T follicular helper cell (primary cell): ENCODE data around the gene PTPN3.

Experiments used
- DNase-seq: peaks from one replicate; pipeline ENCODE4 v3.0.0-alpha.2; 2020; ENCODE audit warnings: low read depth

Gene PTPN3

DNA sequence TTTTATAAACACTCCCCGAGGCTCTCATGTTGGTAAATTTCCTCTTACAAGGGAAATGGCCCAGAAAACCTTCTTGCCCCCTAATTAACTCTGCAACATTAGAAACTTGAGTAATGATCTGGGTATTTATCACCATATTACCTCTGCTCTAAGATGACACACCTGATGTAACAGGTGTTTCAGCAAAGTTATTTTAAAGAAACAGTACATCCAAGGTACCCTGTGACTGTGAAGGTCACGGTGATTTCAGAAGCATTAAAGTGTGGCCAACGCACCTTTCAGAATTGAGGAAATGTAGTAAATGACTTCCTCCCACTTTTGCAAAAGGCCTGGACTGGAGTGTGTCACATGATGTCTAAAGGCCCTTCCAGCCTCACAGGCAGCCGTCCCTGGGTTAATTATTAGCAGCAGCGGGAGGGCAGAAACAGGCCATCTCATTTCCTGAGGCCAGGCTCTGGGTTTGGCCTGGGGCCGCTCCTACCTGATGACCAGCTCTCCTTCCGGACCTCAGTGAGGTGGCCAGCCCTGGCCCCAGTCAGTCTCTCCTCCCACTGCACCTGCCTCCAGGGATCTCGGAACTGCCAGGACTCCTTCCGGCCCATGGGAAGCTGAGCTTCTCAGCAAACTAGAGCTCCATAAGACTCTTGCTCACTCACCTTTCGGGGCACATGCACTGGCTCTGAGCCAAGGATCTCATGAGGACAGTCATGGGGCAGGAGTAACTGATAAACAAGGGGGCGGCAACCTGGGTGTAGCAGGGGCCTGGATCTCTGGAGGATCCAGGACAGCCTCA lies 20.7 kb downstream of the PTPN3 start:
- no peak for DNase-seq

DNA sequence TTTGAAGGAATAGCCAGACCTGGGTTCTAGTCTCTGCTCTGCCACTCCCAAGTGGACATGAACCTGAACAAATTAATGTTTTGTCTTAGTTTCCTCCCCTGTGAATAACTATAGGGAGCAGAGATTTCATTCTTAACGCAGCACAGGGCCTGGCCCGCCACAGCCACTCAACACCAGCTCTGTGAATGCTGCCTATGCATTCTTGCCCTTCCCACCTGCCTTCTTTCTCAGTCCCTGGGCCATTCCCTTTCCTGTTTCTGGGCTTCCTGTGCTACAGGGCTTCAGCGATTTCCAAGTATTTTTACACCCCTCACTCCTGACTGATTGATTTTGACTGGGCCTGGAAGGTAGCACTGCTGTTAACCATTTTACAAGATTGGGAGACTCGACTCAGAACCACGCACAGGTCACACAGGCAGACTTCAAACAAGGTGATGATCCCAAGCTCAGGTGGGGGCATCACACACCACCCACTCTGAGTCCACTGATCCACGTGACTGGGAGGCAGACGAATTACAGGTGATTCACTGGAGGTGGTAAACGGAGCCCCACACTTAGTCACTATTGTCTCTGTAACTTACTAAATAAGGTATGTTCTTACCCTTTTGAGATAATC lies 21.4 kb downstream of the PTPN3 start:
- no peak for DNase-seq

DNA sequence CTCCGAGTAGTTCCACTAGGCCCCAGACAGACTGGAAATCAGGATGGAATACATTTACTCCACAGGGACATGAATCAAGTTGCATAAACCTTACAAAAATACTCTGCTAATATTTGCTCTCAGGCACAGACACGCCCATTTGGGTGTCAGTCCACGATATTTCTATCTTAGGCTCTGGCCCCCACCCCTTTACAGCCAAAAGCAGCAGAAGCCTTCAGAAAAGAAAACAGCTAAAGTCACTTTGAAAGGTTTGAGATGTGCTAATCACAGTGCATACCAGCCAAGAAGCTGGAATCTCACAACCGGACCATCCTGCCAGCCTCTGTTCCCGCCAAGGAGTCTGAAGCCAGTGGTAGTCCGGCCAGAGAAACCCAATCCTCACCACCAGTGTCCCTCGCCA lies 22.6 kb downstream of the PTPN3 start:
- no peak for DNase-seq

DNA sequence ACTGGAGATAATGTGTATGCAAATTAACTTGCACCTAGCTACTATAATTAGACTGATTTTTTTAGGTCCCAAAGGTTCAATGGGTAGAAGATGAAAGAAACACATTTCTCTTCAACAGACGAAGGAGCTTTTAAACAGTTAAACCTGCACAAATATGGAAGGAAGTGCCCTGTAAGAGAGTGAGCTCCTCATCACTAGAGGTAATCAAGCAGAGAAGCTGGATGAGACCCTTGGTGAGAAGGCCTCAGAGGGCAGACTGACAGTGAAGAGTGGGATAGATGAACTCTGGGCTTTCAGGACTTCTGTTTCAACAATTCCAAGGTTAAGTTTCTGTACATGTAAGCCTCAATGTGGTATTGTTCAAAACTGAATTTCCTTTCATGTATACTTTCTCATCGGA lies 23.2 kb downstream of the PTPN3 start:
- DNase-seq: no peak

DNA sequence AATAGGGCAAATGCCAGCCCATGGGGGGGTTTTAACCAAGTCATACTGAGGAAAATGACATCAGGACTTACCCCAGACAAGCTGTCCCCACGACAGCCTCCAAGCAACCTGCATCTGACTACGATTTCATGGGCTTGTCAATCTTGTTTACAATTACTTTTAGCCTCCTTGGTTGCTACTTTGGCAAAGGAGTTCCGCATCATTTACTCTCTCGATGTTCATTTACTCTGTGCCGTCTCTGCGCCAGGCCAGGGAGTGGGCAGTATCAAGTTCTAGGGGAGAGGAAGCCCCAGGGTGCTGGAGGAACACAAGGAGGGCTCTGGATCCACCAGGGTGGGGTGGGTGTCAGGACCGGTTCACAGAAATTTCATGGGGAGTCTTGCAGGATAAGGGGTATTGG lies 23.9 kb downstream of the PTPN3 start:
- DNase-seq: no peak

DNA sequence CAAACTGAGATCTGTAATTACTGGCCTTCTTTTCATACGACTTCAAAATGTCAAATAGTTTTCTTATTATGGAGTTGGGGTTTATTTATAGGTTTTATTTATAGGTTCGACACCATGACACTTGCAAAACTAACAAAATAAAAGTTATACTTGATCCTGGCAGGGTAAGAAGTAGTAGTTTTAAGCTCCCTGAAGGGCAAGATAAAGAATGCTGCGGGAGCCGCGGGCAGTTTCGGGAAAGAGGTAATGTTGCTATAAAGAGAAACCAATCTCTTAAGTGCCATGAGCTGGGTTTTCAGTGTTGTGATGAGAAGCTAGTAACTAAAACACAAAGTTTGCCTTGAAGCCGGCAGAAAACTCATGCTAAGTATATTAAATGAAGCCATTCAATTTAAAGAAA lies 24.8 kb downstream of the PTPN3 start:
- DNase-seq: no peak

DNA sequence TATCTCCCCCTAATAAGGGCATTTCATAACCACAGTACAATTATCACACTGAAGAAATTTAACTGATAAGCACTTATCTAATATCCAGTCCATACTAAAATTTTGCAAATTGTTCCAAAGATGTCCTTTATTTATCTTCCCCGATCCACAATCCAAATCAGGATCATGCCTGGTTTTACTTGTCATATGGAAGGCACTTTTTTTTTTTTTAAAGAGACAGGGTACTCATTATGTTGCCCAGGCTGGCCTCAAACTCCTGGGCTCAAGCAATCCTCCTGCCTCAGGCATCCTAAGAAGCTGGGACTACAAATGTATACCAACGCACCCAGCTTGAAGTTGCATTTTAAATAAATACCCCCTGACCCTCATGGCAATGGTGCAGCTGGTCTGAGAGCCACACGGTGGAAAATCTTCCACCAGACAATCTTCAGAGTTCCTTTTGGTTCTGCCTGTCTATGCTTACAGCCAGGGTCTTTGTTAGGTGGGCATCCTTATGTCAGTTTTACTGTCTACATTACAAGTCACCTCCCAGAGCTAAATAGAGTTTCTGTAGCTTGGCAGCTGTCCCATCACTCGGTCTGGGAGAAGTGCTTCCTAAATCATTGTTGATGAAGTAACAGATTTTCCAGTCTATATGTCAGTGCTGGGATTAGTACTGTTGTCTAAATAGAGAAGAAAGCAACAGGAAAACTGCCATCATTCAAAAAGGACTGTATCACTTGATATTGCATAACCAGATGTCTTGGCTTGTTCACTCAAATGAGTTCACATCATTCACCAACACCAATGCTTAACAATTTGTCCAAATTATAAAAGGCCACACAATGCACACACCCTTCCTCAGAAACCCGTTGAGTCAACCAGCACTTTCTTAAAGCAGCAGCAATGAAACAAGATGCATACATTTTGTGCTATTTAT lies 26.4 kb downstream of the PTPN3 start:
- no peak for DNase-seq

DNA sequence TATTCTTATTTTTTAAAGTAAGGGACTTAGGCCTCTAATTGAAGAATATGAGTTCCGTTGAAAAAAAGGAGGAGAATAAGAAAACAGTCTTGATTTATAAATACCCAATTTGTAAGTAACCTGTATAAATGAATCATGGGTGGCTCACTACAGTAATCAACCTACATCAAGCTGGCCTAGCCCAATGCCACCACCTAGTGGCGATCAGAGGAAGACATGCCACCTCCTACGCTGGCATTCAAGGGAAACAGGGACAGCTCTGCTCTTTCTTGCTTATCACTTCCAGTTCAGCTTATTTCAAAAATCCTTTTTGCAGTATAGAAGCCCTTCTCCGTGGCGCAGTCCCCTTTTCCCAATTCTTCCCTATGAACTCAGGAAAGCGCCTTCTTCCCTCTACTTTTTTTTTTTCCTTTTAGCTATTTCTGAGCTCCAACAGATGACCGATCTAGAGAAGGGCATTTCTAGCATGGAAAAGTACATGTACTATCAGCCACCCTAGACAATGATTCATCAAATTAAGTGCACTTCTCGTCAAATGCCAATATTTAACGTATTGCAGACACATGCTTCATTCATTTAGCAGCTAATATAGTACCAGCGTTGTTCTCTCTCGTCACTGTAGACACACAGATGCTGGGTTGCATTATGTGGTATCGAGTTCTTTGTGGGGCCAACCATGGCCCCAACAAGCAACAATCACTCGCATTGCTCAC lies 28.3 kb downstream of the PTPN3 start:
- DNase-seq: peak; percentile 21

DNA sequence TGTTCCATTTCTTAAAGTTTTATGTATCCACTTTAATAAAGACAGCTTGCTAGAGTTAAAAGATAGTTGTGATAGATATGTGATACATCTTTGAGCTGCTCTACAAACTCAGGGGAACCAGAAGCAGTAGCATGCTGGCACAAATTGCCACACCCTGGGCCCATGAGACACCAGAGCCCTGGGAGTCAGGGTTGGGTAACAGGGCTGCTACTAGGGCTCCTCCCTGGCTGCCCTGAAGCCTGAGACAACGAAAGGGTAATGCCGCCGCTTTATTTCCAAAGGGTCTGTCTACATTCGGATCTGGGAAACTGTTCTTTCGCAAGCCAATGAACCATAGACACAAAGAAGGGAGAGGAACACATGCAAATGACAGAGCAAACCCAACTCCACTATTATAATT lies 29.2 kb downstream of the PTPN3 start:
- no peak for DNase-seq

DNA sequence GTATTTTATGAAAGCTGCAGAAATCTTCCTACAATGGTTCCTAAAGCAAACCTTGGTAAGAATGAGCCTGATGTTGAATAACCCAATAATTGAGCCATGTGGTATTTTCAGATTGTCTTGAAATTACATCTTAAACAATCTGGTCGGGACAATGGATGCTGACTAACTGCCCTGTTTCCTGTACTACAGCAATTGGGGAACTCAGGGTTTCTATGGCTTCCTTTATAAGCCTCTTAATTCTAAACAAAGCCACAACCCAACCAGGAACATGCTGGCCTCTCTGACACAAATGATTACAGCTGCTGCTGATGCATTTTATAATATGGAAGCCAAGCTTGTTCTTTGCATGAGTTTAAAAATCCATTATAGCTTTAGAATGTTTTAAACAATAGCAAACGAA lies 30.2 kb downstream of the PTPN3 start:
- no peak for DNase-seq

DNA sequence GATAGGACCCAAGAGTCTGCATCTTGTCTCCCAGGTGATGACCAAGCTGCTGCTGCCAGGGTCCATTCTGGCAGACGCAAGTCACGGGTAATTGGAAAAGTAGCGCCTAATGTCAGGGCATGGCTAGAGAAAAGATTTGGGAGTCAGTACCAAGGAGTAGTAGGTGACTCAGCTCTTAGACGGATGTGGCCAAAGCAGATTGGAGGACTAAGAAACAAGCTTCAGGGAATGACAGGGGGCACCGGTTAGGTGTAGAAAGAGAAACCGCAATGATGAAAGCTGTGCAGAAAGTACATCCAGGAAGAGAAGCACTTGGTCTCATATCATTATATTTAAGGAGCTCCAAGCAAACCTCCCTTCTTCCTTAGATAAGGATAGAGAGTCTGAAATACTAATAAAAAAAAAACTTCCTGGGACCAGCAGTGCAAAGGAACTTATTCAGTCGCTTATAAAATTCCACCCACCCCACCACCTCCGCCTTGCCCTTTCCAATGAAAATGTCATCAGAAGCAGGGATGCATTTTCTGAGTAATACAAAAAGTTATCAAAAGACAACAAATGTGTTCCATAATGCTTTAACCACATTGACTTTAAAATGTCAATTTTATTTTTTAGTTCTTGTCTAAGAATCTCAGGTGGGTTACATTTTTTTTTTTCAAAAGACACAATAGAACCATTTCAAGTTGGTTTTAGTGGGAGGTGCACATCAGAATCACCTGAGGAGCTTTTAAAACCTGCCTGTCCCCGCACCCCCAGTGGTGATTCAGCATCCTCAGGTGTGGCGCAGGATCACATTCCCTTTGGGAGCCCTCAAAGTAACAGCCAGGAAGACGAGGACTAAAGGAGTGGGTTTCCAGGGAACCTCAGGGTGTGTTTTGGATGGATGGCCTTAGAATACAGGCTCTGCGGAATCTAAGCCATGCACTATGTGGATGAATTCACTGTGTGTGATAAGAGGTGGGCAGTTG lies 31.2 kb downstream of the PTPN3 start:
- DNase-seq: no peak

DNA sequence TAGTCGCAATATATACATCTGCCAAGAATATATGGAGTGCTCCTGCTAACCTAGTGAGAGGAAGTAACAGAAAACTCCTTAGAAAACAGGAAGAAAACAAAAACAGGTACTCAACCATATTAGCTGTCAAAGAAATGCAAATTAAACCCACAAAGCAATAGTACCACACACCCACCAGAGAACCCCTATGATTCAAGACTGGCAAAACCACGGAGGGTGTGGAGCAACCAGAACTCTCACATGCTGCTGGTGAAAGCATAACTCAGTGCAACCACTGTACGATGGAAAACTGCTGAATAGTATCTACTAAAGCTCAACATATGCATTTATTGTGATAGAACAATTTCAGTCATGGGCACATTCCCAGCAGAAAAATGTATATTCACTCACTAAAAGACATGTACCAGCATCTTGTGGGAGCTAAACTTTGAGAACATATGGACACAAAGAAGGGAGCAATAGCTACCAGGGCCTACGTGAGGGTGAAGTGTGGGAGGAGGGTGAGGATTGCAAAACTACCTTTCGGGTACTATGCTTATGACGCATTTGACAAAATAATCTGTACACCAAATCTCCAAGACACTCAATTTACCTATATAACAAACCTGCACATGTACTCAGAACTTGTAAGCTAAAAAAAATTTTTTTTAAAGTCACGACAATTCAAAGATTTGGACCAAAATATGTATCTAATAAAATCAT lies 34.0 kb downstream of the PTPN3 start:
- no peak for DNase-seq

DNA sequence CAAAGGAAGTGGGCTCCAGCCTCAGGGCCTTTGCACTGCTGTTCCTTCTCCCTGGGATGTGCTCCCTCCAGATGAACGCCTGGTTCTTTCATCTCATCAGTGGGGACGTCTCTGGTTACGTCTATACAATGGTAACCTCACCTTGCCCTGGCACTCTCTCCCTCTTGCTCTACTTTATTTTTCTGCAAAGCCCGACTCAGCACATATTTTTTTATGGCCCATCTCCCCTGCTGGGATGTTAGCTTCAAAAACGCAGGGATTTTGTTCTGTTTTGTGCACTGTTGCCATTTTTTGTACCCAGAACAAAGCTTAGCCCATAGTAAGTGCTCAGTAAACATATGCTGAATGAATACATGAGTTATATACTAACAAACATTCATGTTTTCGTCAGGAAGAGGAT lies 37.5 kb downstream of the PTPN3 start:
- DNase-seq: no peak

DNA sequence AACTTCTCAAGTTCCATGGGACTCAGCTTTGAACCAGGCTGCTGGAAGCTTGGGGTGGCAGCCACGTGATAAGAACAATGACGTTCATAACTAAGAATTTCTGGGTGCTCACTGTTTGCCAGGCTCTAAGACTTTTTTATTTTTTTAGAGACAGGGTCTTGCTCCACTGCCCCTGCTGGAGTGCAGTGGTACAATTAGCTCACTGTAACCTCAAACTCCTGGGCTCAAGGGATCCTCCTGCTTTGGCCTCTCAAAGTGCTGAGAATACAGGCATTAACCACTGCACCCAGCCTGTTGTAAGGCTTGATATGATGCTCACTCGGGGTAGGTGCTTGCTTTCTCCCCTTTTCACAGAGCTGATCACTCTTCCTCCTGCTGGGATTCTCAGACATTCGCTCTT lies 38.7 kb downstream of the PTPN3 start:
- no peak for DNase-seq

DNA sequence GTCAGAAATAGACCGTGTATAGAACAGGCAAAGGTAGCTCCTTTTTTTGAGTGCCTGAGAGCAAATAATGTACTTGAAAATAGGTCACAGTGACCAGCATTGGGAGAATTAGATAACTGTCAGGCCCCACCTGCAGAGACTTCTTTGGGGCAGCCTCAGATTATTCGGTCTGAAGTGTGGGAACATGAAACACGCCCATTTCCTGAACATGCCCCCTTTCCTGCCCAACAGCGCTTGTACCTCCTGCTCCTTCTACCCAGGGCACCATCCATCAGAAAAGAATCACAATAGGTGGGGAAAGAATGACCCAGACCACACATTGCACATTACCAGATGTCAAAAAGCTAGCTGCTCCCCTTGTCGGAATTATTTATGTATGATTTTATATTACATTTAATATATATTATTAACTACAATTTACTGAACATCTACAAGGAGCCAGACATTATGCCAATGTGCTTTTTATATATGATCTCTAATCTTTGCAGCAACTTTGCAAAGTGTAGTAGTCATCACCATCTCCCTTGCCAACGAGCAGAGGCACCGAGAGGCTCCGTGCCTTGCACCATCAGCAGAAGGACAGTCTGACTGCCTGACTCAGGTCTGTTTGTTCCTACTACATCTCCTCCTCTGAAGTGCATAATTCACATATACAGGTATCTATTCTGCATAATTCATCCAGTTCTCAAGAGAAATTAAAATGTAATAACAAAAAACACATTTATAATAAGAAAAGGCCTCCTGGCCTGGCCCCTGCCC lies 39.5 kb downstream of the PTPN3 start:
- DNase-seq: no peak

DNA sequence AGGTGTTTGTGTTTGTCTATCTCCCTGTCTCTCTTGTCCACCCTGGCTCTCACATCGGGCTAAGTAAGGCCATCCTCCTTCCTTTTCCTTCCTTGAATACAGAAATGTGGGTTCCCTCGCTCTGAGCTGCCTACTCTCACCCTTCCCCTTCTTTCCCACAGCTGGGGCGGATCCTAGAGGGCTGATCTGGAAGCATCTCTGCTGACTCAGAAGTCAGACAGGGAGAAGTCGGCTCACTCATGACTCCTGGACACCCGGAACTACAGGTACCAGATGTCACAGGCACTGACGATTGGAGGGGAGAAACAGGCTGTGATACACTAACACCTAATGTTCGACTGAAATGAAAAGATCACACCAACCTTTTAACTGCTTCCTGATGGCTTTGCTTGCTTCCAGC lies 41.3 kb downstream of the PTPN3 start:
- DNase-seq: no peak

DNA sequence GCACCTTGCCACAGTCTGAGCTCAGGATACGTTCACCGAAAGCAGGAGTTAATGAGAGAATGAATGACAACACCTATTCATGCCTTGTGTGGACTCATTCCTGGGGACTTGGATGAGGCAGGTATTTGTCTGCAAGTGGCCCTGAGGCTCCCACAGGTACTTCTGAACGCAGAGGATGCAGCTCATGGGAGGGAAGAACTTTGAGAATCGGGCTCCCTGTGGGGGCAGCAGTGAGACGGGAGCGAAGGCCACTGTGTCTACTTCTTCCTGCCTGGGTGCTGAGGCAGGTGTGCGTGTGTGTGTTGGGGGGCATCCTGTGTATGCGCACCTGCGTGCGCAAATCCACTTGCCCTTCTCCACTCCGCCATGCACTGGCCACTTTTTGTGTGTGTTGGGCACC lies 42.2 kb downstream of the PTPN3 start:
- no peak for DNase-seq

DNA sequence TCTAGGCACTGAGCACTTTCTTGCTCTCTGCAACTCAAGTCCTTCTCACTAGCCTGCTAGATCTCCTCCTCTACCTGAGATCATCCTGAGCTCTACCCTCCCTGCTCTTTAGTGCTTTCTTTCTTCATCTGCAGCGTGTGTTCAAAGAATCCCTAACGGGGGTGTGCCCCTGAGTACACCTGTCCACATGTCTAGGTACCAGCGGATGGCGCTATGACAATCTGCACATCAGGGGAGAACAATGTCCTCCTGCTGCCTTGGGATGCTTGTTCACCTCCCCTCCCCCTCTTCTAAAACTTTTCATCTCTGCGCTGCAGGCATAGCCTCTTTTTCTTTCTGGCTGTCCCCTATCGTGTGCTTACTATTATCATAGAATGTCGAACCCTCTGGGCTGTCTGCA lies 42.7 kb downstream of the PTPN3 start:
- DNase-seq: no peak

DNA sequence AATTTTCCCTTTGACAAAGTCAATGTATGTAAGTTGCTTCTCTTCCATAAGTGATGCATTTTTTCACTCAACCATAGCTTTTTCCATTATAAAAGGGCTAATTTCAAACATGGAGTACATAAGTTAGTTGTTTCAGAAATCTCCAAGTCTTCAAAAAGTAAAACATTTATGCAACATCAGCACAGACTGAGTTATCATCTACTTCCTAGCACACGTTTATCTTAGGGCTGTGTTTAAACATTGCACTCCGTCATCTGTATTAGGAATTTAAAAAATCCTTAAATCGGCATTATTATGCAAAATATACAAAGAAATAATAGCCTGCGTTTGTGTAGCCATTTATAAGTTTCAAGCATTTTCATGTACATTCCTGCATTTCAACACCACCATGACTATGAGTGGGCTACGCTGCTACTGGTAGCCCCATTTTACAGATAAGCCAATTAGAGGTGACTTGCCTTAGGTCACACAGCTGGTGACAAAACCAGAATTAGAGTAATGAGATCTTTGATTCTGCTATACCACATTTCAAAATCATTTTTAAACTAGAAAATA lies 43.4 kb downstream of the PTPN3 start:
- DNase-seq: no peak
